Right lung (tissue), 10 donors: ENCODE measurements around the gene TECTA. TPM values are rescaled to one million over a fixed set of nuclear protein-coding genes. Genes with fewer than 3 reads are reported as not detected.

Source experiments
- DNase-seq, 2 donors: peaks; one replicate each; pipeline ENCODE4 v3.0.0-alpha.2; 2013
- long read RNA-seq, 8 donors: transcript quantifications; one replicate each; lab custom pipeline, GENCODE V29; 2026
- polyA plus RNA-seq, 5 donors: library from polyadenylated mRNA; unstranded; fragments of 120-200 nt; gene quantifications; one replicate each; pipeline versions ENCODE4 v1.2.1 to v1.2.3, GENCODE V29; 2013; ENCODE audit warnings: inconsistent platforms in 1 of 5, low replicate concordance in 1 of 5; ENCODE audit not compliant: insufficient read length in 5 of 5, insufficient read depth in 1 of 5

TECTA gene, protein sequence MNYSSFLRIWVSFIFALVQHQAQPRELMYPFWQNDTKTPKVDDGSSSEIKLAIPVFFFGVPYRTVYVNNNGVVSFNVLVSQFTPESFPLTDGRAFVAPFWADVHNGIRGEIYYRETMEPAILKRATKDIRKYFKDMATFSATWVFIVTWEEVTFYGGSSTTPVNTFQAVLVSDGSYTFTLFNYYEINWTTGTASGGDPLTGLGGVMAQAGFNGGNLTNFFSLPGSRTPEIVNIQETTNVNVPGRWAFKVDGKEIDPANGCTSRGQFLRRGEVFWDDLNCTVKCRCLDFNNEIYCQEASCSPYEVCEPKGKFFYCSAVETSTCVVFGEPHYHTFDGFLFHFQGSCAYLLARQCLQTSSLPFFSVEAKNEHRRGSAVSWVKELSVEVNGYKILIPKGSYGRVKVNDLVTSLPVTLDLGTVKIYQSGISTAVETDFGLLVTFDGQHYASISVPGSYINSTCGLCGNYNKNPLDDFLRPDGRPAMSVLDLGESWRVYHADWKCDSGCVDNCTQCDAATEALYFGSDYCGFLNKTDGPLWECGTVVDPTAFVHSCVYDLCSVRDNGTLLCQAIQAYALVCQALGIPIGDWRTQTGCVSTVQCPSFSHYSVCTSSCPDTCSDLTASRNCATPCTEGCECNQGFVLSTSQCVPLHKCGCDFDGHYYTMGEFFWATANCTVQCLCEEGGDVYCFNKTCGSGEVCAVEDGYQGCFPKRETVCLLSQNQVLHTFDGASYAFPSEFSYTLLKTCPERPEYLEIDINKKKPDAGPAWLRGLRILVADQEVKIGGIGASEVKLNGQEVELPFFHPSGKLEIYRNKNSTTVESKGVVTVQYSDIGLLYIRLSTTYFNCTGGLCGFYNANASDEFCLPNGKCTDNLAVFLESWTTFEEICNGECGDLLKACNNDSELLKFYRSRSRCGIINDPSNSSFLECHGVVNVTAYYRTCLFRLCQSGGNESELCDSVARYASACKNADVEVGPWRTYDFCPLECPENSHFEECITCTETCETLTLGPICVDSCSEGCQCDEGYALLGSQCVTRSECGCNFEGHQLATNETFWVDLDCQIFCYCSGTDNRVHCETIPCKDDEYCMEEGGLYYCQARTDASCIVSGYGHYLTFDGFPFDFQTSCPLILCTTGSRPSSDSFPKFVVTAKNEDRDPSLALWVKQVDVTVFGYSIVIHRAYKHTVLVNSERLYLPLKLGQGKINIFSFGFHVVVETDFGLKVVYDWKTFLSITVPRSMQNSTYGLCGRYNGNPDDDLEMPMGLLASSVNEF (N-terminal part only)
- polyA plus RNA-seq, result 1 to 10 TPM; 1.9 to 2.6 (median 2.1) TPM
- long read RNA-seq, donor 1, result 0 reads
- long read RNA-seq, donor 2, result 0 reads
- long read RNA-seq, donor 3, result 0 reads
- long read RNA-seq, donor 4, result 0 reads
- long read RNA-seq, donor 5, result 0 reads
- long read RNA-seq, donor 6, result 0 reads
- long read RNA-seq, donor 7, result 0 reads
- long read RNA-seq, donor 8, result 0 reads

DNA sequence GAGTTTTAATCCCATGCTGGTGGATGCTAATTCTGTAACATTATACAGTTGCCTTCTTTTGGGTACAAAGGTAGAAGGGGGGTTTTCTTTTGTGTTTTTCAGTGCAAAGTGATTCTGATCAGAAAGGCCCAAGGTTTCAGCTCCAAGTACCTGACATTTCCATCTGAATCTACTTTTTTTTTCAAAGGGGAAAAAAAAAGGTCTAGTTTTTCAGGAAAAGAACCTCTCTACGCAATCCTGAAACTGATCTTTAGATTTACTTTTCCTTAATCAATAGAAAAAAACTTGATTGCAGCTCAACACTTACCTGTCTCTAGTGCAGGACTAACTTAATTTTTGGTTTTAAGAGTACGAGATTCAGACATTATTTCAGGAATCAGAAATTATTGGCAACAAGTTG is at the start of gene TECTA:
Gene TECTA, plus strand, starts transcription at position 301 of the 400 bp plus-strand sequence. CDS start 1,423 bp downstream, outside the sequence.
- DNase-seq, result no peak

DNA sequence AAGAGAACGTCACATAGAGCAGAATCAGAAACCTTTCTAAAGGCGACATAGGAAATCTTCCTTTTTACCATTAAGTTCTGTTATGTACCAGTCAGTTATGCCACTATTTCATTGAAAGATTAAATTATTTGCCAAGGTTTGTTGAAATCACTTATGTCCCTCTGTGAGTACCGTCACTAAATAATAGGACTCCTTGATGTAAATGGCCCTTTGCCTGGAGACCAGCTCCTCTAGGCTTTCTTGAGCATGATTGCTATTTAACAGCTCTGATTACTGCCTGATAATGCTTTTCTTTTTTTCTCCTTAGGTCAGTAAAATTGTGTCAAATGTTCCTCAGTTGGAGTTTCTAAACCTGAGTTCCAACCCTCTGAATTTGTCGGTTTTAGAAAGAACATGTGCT is 47.8 kb upstream of the TECTA start:
- DNase-seq, result no peak

DNA sequence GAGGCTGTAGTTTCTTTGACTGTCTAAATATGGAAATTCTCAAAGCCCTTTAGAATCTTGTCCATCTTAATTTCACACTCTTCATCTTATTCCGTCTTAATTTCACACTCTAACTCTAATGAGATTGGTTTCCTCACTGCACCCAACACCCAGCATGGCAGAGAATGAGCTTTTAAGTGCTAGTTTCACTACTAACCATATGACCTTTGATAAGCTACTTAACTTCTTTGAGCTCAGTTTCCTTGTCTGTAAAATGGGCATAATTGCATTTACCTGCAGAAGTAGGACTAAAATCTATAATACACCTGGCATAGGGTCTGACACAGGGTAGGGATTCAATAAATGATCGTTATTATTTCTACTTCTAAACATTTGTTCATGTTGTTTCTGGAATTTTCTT is 46.8 kb upstream of the TECTA start:
- no peak for DNase-seq

DNA sequence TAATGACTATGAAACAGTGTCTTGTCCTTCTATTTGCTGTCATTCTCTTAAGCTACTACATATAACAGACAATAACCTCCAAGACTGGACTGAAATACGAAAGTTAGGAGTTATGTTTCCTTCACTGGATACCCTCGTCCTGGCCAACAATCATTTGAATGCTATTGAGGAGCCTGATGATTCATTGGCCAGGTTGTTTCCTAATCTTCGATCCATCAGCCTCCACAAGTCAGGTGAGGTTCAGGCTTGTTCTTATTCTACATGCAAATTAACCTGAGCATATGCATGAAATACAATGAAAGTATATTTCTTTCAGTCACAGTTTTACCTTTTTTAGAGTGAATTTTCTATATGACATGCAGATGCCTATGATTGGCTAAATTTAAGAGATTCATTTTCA is 46.0 kb upstream of the TECTA start:
- no peak for DNase-seq

DNA sequence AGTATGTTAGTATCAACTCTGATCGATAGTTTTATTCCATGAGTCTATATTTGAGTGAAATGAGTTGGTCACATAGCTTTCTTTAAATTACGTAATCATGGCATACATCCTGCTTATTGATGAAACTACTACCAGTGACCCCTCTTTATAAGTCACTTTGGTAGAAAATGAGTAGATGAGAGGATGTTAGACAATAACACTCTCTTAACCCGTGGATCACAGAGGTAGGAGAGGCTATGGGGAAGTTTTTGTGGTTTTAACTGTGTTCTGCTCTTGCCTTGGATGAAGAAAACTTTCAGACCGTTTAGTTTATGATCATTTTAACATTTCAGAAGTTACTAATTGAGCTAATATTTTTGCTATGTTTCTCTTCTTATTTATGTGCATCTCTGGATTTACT is 43.1 kb upstream of the TECTA start:
- DNase-seq, result no peak

DNA sequence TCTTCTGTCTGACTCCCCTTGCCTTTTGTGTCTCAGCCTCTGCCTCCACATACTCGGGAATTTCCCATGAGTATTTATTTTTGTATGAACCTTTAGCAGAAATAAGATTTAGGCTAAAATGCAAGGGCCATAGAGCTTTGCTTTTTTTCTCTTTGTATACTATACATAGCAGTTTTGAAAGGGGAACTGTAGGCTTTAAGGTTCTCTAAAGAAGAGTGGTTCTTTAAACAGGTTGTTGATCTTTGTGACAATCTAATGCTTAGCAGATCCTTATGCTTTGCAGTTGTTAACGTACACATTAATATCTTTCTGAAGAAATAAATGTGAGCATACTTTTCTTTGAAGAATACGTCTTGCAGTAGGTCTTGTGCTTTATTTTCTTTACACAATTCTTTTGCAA is 42.1 kb upstream of the TECTA start:
- DNase-seq, result no peak

DNA sequence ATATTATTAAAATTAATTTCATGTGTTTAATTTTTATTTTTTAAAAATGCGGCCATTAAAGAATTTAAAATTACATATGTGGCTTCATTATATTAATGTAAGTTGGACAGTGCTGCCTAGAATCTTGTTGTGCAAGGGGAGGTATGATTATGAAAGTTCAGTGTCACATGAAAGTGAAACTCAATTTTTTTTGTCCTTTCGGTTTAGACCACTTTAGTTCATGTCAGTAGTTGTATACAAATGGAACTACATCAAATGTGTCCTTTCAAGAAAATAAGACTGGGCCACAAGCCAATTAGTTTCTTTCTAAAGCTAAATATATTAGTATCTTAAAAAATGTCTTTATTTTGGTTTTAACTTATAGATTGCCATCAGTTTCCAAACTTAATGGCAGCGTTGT is 41.4 kb upstream of the TECTA start:
- DNase-seq, result no peak

DNA sequence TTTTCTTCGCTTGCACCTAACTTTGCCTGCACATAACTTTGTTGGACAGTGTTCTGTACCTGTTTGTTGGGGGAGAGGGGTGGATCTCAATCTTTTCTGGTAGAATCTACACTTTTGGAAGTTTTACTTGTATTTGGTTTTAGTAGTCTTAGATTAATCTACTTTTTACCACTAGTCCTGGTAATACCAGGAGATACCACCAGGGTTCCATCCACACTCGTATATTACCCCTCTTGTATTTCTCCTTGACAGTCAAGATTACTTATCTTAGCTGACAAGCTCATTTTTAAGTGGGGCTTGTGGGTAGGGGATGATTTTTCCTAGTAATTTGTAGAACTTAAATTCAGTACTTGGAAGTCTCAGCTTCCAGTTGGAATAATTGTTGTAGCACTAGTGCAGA is 37.3 kb upstream of the TECTA start:
- DNase-seq, result no peak

DNA sequence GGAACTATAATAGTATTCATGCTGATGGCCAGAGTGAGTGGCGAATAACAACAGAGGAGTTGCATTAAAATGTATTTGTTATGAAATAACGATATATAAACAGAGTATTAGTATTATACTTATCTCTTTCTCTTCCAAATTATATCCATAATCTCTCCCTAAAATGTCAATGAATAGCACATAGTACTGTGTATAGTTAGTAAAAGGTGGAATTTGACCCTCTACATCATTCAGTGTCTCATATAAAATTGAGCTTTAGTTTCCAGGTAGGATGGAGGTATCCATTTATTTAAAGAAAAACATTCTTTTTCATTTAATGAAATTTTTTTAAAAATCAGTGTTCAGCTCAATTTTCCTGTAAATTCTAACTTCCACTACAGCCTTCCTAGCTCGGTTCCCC is 34.4 kb upstream of the TECTA start:
- DNase-seq, result no peak

DNA sequence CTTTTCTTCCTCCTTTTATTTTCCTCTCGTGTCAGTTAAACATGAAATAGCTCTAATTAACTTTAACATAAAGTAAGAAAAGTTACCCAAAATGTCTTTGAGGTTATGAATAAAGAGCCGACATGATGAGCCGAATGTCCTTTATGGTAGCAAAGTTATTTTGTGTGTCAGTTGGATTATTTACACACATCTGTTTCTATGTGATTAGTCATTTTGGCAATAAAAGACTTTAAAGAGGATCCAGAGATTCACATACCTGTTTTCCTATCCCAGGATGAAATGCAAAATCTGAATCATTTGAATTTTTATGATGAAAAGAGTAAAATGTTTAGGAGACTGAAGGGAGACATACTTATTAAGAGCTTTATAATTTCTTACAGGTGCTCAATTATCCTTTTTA is 34.0 kb upstream of the TECTA start:
- no peak for DNase-seq

DNA sequence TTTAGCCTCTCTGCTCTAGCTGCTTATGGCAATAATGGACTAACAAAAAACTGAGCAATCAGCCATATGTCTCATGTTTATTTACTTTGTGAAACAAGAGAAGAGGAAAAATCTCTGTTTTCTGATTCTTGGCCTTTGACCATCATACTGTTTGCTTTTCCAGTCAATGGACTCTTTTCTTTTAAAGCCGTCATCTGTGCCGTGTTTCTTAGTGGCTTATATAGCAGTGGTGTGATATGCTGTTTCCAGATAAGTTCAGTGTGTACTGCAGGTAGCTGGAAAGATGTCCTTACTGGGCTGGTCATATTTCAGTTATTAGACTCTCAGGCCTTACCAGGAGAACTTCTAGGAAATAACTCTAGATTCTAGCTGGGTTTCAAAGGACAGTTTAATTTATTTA is 33.6 kb upstream of the TECTA start:
- no peak for DNase-seq

DNA sequence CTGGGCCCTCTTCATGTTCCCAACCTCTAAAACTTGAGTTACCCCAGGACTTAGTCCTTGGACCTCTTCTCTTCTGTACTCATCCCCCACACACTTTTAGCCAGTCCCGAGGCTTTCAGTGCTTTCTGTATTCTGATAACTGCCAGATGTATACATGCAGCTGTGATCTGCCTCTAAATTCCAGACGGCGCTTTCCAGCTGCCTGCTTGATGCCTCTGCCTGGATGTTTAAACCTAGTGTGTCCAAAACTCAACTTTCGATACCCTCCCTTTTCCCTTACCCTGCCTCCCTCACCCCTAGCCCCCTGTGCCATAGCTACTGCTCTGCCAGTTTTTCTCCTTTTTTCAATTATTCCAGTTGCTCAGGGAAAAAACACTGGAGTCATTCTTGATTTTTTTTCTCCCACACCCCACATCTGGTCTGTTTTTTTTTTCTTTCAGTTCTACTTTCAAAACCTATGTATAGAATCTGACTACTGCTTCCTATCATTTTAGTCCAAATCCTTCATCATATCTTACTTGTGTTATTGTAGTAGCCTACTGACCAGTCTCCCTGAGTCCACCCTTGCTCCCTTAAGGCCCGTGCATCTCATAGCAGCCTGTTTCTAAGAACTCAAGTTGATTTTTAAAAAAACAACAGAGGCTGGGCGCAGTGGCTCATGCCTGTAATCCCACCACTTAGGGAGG is 32.9 kb upstream of the TECTA start:
- no peak for DNase-seq

DNA sequence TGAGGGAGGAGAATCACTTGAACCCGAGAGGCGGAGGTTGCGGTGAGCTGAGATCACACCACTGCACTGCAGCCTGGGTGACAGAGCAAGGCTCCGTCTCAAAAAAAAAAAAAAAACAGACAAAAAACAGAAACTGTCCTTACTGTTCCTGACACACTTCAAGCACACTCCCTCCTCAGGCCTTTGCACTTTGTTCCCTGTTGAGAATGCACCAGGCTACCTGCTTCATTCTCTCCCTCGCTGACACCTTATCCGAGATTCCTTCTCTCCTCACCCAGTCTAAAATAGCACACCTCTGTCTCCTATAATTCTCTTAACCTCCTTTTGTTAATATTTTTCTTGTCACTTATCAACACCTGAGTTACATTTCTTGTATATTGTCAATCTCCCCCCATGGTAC is 32.3 kb upstream of the TECTA start:
- DNase-seq, result no peak

DNA sequence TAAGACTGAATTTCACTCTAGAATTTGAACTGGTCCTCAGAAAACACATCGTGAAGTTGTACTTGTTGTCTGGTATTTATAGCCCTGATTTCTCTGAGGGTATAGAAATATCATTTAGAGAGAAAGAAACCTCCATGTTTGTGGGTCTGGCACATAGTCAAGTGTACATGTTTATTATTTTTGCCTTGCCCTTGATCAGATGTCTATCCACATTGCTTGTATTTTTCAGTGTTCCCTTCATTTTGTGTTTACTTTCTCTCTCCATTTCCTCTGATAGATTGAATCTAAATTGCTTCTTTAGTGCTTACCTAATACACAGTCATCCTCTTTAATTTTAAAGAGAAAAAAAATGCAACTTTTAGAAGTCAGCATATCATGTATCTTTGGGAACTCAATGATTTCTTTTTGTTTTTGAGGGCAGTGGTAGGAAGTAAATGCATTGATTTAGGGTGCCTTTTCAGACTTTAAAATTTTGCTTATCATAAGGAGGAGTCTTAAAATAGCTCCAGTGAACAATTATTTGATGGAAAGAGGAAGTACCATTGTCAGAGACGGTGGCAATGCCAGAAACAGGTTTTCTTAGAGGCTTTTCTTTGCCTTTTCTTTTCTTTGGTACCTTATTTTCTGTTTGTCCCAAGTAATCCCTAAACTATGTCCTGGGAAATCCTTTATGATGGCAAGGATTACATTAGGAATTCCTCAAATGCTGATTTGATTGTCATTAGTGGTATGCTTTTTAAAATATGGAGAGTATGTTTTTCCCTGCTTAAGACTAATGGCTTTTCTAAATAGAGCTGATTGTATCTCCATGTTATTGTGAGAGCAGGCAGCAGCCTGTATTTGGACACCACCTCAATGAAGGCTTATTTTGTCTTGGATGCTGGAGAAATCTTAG is 29.8 kb upstream of the TECTA start:
- no peak for DNase-seq

DNA sequence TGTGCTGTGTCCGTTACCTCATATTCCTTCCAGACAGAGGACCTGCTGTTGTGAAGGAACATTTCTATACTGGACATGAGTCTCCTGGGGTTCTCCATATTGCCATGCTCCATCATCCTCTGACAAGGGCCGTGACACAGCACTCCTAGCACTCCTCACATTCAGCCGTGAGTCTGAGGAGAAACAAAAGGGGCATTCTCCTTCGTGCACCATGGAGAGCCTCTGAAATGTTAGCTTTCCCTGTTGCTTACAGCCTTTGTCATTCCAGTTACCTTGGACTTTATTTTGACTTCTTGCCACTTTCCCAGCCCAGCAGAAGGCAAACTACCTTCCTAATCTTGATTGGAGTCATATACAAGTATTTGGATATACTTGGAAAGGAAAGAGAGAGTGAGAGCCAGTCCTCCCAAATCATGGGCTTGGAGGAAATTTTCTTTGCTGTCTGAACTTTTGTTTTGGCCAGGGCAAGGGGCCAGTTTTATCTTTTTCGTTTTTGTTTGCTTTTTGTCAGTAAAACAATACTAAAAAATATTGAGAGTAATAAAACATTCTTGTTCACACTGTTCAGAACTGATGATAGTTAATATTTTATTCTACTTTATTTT is 29.1 kb upstream of the TECTA start:
- DNase-seq, result no peak

DNA sequence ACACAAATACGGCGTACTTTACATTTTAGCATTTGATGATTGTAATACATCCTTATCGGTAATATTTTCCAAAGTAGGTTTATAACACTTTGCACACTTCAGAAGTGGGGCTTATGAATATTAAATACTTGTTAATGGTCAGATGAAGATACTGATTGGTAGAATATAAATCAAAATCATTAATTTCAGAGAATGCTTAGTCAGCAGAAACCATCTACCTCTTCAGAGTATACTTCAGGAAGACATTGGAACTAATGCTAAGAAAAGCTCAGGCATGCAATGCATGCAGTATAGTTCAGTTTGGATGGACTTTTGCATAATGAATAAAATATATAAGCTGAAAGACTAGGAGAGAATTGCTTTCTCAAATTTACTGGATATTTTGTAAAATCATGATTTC is 19.7 kb upstream of the TECTA start:
- DNase-seq, result no peak

DNA sequence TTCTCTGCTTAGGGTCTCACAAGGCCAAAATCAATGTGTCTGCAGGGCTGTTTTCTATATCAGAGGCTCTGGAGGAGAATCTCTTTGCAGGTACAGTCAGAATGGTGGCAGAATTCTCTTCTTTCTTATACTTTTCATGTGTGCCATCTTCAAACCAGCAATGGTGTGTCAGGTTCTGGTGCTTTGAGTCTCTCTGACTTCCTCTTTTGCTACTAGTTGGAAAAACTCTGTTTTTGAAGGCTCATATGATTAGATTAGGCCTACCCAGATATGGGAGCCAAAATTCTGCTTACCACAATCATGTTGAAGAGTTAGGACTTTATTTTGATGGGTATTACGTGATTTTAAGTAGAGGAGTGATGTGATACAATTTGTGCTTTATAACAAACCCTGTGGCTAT is 18.8 kb upstream of the TECTA start:
- no peak for DNase-seq

DNA sequence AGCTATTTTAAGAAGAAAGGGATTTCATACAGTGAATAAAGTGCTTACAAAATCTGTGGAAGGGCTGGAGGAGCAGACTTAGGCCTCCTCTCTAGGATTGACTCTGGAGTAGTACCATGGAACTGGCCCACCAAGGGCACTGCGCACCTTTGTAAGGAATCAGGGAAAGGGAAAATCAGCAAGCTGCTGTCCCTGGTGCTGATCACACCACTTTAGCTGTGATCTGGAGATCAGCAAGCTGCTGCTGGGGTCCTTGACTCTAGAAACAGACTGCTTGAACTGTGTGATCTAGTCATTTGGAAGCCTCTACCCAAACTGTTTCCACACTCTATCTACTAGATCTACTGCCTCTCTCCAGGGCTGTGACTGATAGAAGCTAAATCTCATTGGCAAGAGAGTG is 18.4 kb upstream of the TECTA start:
- DNase-seq, result no peak

DNA sequence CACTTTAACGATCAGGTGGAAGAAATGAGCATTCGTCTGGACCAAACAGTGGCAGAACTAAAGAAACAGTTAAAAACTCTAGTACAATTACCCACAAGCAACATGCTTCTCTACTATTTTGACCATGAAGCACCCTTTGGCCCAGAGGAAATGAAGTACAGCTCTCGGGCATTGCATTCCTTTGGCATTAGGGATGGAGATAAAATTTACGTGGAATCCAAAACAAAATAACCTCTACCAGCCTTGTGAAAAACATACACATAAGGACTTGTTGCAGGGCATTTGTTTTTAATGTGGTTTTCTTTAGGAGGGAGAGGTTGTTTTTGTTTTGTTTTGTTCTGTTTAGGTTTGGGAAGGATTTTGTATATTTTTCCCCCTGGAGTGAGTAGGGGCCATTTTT is 14.2 kb upstream of the TECTA start:
- DNase-seq, result no peak

DNA sequence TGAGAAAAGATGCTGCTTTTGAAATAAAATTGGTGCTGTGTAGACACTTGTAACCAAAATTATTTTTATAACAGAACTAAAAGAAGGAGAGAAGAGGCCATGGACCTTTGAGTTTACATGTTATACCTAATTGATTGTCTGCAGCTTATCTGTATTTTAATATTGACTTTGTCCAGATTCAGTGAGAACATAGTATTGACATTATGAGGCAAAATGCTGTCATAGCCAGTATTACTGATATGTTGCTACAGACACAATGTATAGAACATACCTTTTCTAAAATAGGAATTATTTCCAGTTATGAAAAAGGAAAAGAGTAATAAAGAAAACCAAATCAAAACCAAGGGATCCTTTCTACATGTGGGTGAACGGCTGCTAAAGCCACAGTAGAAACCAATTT is 11.5 kb upstream of the TECTA start:
- no peak for DNase-seq
